Measurements from ENCODE around the gene TPCN2.

Gene TPCN2

DNA sequence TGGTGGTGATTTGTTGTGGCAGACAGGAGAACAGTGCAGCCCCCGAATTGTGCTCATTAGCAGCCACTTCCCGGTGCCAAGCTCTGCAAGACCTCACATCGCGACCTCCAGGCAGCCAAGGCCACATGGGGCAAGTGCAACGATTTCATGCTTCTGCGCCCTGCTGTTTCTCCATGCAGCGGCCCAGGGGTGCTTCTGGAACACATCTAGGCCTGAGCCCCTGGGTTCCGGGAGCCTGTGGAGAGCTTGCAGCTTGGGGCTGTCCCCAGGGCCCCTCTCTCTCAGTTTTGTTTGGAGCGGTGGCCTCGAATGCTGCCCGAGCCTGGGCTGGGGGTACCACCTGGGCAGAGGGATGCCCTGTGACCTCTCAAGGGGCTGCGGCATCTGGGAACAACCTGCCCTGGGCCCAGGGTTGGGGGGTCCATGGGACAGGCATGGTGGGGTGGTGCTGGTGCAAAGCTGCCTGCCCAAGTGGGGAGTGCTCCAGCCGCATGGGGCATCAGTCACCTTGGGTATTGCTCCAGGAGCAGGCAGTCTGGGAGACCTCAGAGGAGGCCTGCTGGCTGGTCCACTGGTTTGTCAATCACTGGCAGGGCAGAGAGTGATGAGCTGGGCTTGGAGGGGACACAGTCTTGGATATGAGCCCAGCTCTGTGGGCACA lies 51.9 kb downstream of the TPCN2 start:
- DNase-seq: no peak

DNA sequence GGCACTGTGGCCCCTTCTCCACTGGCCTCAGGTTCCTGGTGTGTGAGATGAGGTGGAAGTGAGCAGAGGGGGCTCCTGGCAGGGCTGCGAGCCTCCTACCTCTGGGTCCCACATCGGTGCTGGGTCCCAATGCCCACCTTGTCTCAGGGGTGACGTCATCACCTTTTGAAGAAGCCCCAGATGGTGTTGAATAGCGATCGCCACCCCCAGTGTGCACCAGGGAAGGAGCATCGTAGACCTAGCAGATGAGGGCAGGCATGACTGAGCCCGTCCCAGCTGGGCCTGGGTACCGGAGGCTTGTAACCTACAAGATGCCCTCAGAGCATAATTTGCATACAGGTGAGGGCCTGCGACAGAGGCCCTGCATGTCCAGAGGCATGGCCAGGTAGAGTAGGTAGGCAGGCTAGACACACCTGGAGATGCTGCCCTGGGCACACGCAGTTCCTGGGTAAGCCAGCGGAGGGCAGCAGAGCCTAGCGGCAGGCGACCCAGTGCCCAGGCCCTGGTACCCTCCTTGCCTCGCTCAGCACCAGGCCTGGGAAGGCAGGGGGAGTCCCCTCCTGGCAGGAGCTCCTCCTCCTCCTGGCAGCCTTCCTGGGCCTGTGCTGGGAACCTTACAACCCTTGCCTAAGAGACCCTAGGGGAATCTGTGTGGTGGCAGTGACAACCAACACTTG lies 52.5 kb downstream of the TPCN2 start:
- peak; percentile 93 for DNase-seq

DNA sequence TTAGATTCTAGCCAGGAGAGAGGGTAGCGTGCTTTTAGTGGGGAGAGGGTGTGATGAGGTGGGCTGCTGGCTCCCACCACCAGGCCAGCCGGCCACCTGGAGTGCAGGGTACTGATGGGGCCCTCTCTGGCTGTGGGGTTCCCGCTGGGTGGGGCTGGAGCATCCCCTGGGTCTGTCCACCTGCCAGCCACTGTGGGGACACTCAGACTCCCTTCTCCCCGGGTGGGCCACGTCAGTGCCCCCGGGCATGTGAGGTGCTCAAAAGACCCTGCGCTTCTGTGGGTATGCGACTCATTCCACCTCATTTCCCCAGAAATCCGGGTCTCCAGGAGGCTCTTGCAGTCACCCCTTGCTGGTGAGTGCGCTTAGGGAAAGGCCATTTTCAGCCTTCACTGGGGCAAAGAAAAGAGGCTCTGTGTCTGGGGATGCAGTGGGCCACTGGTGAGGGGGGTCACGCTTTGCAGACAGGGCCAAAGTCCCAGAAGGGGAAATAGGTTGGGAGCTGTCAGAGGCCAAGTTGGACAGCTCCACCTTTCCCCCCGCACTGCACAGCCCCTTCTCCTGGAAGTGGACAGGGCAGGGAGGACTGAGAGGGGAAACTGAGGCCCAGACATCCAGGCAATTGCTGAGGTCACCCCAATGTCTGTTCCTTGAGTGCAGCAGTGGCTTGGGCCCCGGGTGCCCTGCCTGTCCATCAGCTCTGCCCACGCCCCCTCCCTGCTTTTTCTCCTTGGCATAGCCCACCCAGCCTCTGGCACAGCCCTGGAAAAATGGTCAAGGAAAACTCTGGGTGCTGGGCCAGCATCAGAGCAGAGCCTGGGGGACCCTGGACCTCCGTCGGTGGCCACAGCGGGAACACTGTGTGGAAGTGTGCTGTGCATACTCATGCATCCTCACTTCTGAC lies 53.3 kb downstream of the TPCN2 start:
- DNase-seq: no peak

DNA sequence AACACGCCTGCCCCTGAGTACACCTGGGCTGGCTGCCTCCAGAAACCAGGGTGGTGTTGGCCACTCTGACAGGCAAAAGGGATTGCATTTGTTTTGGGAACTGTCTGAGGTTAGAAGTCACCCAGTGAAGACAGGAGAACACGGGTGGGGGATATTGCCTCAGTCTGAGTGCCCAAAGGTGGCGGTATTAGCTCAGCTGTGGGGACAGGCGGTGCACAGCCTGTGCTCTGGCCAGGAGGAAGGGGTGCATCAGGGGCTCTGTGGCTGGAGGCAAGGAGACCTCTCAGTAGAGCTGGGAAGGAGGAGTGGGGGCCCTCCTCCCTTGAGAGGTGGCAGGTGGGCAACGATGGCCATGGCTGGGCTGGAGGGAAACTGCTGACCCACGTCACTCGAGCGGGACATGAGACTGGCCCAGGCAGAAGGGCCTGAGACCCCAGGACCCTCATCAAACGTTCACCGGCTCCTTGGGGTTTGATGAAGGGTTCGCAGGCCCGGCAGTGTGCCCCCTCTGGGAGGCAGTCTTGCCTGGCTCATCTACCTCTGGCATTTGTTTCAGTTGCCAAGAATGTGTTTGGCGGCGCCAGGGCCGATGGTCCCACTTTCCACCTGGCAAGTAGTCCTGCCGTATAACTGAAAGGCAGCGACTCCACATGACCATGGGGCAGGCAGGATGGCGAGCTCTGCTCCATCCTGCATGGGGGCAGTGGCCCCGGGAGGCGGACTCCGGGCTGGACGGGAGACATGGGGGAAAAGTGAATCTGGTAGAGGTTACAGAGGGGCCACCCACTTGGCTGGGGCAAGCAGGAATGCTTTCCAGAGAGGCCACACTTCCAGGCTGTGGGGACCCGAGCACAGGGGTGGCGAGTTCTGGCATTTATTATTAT lies 54.2 kb downstream of the TPCN2 start:
- DNase-seq: no peak

DNA sequence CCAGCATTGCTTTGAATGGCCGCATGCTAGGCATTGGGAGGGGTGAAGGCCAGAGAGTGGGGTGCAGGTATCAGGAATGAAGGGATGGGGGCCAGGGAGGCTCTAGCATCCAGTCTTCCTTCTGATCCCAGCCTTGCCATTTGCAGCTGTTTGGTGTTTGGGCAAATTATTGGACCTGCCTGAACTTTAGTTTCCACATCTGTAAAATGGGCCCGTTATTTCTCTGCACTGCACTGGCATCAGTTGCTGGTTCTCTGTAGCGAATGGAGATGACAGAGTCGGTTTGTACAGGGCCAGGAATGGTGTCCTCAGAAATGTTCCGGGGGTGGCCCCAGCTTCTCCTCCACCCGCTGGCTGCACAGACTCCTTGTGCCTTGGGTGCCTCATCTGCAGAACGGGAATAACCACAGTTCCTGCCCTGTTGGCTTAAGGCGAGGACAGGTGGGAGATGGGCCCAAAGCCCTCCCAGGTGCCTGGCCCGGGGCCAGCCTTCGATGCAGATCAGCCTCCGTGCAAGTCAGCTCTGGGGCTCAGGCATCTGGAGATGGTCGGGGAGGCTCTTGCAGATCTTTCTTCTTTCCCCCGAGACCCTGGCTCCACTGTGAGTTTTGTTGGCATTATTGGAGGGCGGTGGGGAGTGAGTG lies 55.6 kb downstream of the TPCN2 start:
- DNase-seq: no peak

DNA sequence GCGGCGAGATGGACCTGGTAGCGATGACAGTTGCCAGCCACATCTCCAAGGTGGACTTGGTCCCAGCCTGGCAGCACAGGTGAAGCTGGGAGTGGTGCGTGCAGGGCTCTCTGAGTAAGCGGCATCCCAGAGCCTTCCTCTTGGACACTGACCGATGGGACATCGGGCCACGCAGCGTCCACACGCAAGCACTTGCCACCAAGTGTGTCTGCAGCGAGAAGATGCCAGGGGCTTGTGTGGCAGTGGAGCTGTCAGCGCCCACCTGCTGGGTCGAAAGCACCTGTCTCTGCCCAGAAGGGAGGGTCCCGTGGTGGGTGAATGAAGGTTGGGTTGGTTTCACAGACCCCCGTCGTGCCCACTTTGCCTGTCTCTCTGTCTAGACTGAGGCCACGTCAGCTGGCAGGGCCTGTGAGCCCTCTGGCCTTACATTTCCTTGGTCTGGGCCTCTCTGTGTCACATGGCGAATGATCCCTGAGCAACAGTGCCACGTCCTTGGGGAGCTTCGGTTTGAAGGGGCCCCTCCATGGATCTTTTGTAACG lies 56.2 kb downstream of the TPCN2 start:
- no peak for DNase-seq

DNA sequence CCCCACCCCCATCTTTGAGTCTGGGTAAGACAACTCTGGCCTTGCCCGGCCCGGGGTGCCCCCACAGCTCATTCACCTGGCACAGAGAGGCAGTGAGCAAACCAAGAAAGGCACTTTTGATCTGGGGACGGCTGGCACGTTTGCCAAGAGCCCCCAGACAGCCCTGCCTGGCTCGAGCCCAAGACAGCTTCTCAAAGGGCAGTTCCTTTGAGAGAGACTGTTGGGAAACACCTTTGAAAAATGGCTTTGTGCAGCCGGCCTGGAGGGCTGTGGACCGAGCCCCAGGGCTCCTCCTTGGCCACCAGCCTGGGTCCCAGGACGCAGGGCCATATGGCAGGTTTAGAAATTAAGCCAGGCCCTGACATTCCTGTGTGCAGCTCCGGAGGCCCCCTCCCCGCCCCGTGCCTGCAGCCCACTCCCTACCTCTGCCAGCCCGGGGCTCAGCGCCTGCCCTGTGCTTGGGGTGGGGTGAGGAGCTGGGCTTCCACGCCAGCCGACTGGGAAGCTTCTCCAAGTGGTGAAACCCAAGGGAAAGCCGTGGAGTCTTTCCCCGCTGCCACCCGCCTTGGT lies 56.8 kb downstream of the TPCN2 start:
- no peak for DNase-seq

DNA sequence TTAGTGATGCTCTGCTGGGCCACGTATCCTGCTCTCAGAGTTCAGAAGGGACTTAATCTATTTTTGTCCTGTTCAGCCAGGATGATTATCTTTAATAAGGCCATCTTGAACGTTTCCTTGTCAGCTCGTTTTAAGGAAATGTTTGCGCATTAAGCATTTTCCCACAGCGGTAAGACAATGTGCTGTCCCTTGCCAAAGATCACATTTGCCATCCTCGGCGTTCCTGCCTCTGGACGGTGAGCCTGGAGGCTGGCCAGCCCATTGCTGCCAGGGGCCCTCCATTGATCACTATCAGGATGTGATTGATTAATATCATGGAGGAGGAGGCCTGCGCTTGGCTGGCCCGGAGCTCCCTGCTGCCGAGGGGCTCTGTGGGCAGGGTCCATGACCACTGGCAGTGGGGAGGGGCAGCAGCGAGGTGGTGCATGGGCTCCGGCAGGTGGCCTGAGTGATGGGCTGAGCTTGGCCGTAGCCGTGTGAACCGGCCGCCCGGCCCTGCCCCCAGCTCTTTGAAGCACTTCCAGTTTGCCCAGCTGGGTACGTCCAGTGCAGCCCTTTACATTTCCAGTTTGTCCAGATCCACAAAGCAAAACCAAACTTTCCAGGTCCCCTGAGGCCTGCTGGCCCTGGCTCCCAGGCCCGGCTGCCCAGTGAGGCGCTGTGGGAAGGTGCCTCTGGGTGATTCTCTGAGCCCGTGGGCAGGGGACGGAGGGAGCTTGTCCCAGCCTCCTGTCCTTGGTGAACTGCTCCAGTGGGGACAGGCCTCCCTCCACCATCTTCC lies 57.5 kb downstream of the TPCN2 start:
- no peak for DNase-seq

DNA sequence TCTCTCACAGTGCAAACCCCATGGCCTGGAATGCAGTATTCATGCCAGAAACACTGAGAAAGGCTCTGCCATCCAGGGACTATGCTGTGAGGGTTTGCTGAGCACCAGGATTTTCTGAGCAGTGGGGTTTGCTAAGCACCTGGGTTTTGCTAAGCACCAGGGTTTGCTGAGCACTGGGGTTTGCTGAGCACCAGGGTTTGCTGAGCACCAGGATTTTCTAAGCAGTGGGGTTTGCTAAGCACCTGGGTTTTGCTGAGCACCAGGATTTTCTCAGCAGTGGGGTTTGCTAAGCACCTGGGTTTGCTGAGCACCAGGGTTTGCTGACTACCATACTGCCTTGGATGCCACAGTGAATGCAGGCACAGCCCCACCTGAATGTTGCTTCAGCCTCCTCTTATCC lies 58.7 kb downstream of the TPCN2 start:
- DNase-seq: no peak

DNA sequence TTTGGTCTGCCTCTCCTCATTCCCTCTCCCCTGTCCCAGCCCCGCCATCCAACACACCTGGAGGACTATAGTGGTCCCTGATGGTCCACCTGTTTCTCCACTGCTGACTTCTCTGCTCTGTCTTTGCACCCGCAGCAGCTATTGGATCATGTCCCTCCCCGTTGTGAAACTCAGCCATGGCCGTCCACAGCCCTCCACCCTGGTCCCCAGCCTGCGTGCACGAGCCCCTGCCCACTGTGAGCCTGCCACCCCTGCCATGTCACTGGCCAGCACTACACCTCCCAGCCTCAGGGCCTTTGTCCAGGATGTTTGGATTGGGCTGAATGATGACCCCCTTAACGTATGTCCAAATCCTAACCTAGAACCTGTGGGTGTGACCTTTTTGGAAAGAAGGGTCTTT lies 59.3 kb downstream of the TPCN2 start:
- DNase-seq: no peak

DNA sequence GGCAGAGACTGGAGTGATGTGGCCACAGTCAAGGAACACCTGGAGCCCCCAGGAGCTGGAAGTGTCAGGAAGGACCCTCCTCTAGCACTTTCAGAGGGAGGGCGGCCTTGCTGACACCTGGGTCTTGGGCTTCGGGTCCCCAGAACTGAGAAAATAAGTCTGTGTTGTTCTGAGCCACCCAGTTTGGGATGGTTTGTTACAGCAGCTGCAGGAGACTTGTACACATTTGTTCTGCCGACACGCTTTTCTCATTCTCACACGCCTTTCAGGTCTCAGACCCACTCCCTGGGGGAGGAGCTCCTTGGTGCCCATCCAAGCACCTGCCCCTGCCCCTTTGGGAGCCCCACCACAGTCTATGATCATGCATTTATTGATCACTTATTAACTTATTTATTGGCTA lies 59.8 kb downstream of the TPCN2 start:
- no peak for DNase-seq

DNA sequence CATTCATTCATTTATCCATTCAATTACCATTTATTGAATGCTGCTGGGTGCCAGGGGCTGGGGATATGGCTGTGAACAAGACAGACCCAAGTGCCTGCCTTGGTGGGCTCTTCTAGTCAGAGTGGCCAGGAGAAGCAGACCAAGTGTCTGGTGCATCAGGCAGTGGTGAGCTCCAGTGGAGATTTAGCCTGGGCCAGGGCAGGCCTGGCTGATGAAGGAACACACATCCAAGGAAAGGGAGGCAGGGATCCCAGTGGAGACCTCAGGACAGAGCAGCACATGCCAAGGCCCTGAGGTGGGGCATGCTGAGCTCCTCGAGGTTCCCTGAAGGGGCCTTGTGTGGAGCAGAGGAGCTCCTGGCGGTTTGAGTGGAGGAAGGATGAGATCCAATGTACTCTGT lies 60.4 kb downstream of the TPCN2 start:
- no peak for DNase-seq

DNA sequence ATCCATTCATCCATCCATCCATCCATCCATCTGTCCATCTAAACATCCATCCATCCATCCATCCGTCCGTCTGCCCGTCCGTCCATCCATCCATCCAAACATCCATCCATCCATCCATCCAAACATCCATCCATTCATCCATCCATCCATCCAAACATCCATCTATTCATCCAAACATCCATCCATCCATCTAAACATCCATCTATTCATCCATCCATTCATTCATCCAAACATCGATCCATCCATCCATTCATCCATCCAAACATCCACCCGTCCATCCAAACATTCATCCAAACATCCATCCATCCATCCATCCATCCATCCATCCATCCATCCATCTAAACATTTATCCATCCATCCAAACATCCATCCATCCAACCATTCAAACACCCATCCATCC lies 61.7 kb downstream of the TPCN2 start:
- no peak for DNase-seq

DNA sequence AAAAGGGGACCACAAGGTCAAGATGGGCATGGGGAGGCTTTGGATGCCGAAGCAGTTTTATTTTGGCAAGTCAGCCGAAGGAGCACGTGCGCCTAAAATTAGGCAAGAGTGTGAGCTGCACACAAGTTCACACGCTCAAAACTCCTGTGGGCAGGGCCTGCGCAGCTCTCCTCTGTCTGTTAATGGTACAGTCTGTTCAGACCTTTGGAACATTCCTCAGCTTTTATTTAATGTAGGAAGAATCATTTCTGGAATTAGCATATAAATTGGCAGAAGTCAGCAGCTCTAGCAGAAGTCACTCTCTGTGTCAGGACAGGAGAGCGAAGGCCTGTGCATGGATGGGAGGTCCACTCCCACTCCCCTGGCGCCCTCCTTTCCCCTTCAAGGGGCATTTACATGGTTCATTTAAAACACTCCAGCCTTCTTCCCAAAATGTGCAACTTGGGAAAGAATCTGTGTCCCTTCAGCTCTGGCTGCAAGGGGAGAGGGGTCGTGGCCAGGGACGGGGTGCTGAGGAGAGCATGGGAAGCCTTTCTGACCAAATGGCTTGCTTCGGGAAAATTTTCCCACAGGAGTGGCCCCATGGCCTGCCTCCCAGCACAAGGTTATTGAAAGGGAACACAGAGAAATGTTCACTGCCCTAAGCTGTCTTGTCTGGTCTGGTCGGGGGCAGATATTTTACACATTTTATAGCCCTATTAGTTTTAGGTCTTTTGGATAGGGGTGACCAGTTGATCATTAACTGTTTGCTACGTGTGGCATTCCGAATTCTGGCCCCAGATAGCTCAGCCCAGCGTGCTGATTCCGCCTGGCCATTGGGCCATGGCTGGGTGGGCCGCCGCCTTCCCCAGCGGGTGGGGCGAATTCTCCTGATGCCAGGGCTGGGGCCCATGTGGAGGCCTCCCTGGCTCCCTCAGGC lies 63.2 kb downstream of the TPCN2 start:
- no peak for DNase-seq

DNA sequence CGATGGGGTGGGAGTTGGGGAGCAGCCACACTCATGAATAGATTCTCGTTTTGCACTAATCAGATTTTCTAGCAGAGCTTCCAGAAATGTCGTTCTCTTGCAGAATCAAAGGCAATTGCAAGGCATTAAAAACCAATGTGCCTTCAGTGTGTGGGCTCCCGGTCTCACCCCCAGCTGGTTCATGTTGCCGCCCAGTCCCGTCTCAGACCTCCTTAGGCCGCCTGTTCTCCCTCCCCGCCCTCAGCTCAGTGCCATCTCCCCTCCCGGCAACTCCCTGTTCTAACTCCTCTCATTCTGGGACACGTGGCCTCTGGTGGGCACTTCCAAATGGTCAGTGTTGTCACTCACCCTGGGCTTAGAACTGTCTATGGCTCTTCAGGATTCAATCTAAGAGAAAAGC lies 64.5 kb downstream of the TPCN2 start:
- no peak for DNase-seq

DNA sequence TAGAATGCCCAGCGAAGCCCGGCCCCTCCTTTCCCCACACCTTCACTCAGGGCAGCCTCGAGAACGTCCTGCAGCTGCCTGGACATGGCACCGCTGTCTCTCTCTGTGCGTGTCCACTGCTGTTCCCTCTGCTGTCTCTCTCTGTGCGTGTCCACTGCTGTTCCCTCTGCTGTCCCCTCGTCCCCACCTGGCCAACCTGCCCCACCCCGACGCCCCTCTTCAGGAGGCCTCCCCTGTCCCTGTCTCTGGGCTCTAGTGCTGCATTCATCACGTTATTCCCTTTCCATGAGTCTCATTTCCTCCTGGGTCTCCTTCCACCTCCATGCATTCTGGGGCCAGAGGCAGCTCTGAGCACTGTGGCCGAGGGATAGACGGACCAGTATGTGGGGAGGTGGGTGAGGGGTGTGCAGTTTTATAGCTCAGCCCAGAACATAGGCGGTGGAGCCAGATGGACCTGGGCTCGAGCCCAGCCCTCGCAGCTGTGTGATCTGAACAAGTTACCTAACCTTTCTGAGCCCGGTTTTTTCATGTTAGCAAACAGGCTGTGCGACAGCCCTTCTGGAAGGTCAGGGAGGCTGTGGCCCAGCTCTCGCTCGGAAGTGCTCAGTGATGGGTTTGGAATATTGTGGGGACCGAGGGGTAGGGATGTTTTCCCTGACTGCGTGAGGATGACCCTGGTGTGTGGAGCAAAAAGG lies 65.1 kb downstream of the TPCN2 start:
- no peak for DNase-seq

DNA sequence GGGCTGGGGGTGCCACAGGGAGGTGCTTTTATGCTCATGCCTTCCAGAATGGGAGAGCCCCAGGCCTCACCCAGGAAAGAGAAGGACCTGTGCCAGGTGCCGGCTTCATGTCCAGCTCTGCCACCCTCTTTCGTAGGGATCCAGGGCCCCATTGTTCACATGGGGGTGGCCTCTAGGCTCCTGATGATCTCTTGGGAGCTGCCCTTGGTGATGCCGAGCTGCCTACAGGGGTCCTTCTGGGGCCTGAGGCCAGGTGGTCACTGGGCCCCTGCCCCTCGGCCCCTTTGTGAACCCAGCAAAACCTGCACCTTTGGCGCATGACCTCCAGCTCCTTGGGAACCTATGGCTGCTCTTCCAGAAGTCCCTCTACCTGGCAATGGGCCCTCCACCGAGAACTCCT lies 65.6 kb downstream of the TPCN2 start:
- DNase-seq: no peak

DNA sequence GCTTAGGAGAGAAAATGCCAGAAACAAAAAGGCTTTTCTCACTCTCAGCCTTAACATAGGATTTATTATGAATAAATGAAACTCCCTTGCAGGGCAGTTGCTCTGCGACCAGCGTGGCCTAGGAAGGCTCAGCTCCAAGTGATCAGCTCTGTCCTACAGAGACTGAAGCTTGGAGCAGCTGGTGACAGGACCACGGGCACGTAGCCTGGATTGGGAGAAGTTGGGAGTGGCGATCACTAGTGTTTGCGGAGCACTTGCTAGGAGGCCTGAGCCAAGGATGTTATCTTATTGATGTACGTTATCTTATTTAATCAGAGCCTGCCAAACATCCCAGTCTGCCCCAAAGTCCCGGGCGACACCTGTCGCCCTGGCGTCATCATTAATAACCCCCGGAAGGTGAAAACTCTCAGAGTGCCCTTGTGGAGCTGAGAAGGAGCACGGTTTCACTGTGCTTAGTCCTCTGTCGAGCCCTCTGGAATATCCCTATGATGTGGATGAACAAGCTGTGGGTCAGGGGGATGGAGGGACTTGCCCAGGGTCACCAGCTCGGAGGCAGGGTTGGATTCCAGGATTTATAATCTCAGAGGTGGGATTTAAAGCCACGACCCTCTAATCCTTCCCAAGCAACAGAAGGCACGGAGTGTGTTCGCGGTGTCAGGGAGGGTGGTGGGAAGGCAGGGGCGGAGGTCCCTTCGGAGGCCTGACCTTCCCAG lies 66.2 kb downstream of the TPCN2 start:
- DNase-seq: no peak

All from activated CD8-positive, alpha-beta memory T cell treated with anti-CD3 and anti-CD28 coated beads for 24 hours (primary cell).